ENCODE results near the gene C3orf49. TPM values are rescaled to one million over a fixed set of nuclear protein-coding genes. Genes with fewer than 3 reads are reported as not detected.

The C3orf49 gene, protein sequence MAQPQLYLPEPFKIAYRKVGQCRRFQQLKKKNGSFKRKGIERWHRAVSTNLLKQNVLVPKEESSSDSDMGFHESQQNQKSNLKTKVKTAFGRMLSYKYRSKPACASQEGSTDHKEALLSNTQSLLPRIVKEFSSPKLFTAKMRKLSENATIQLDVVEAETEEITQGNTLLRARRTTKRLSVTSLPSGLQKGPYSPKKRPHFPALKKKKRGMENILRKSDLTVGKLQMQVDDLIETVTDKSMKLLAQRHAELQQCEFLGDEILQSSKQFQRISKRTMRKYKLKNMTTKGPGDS
- total RNA-seq, result not detected

- TF ChIP-seq POLR2A (IDR thresholded peaks at IDR 0.05), result no peak
- TF ChIP-seq CTCF (IDR thresholded peaks at IDR 0.05), result no peak
- no peak within 1 kb of the TSS for H3K4me3 ChIP-seq (ENCODE audit: low read depth, poor library complexity, severe bottlenecking)
- DNase-seq (ENCODE audit: low spot score in 2 of 2), result no peak
- intact Hi-C loops (cut with DNase I; ENCODE audit: low total_unique reads), result loop anchor here (5.0 kb wide), 1 partner anchor 467 kb away; no protein-coding TSS in a partner anchor
- WGBS, 2 donors, result 95 to 96% methylated on average over 1 of the region's 1 CpG
These were observed at the start of gene C3orf49 for GRCh38 chr3:63819151-63819398. Gene C3orf49, plus strand, starts transcription at chr3:63819299. Its CDS starts 173 bp downstream, at chr3:63819472.

GRCh38 chr3:63774781-63775180 is 44.3 kb upstream of the C3orf49 start:
- TF ChIP-seq POLR2A (IDR thresholded peaks at IDR 0.05) (no peak), CTCF (IDR thresholded peaks at IDR 0.05) (no peak)
- 80 to 82% methylated on average over 5 of the region's 5 CpGs for WGBS, 2 donors
- no peak for DNase-seq (ENCODE audit: low spot score in 2 of 2)
- H3K4me3 ChIP-seq (ENCODE audit: low read depth, poor library complexity, severe bottlenecking), result no peak overlapping the region
- intact Hi-C loops (cut with DNase I; ENCODE audit: low total_unique reads), result no loop called here

GRCh38 chr3:63779227-63779626 is 39.9 kb upstream of the C3orf49 start:
- WGBS, 2 donors, result 88 to 89% methylated on average over 4 of the region's 4 CpGs

GRCh38 chr3:63791974-63792373 is 27.1 kb upstream of the C3orf49 start:
- 2 to 3% methylated on average over 1 of the region's 1 CpG for WGBS, 2 donors
- DNase-seq (ENCODE audit: low spot score in 2 of 2), result no peak
- intact Hi-C loops (cut with DNase I; ENCODE audit: low total_unique reads), result no loop called here
- TF ChIP-seq CTCF (IDR thresholded peaks at IDR 0.05) (no peak), POLR2A (IDR thresholded peaks at IDR 0.05) (no peak)
- no peak overlapping the region for H3K4me3 ChIP-seq (ENCODE audit: low read depth, poor library complexity, severe bottlenecking)

More at GRCh38 chr3:63779227-63779626, 39.9 kb upstream of the C3orf49 start:
- intact Hi-C loops (cut with DNase I; ENCODE audit: low total_unique reads), result no loop called here
- no peak for DNase-seq (ENCODE audit: low spot score in 2 of 2)
- no peak for TF ChIP-seq CTCF (IDR thresholded peaks at IDR 0.05)
- TF ChIP-seq POLR2A (IDR thresholded peaks at IDR 0.05), result no peak
- H3K4me3 ChIP-seq (ENCODE audit: low read depth, poor library complexity, severe bottlenecking), result no peak overlapping the region

DNA sequence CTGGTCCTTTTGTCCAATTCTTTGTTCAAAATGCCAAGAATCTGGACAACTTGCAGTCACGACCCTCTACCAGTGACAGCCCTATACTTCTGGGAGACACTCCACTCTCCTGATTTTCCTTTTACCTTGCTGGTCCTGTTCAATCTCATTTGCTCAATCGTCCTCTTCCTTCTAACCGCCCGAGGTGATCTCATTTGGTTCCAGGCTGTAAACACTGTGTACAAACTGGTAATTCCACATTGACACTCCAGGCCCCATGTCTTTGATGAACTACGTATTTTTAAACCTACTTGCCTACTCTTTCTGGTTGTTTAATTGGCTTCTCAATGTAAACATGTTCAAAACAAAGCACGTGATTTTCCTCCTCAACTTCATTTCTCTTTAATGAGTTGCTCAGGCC is 23.7 kb upstream of the C3orf49 start:
- WGBS, 2 donors, result 34 to 38% methylated on average over 6 of the region's 6 CpGs
- no peak overlapping the region for H3K4me3 ChIP-seq (ENCODE audit: low read depth, poor library complexity, severe bottlenecking)
- TF ChIP-seq CTCF (IDR thresholded peaks at IDR 0.05) (no peak), POLR2A (IDR thresholded peaks at IDR 0.05) (no peak)
- DNase-seq (ENCODE audit: low spot score in 2 of 2), result no peak
- intact Hi-C loops (cut with DNase I; ENCODE audit: low total_unique reads), result no loop called here

GRCh38 chr3:63798544-63798943 is 20.6 kb upstream of the C3orf49 start:
- no peak for TF ChIP-seq CTCF (IDR thresholded peaks at IDR 0.05)
- no peak for TF ChIP-seq POLR2A (IDR thresholded peaks at IDR 0.05)
- H3K4me3 ChIP-seq (ENCODE audit: low read depth, poor library complexity, severe bottlenecking), result no peak overlapping the region
- intact Hi-C loops (cut with DNase I; ENCODE audit: low total_unique reads), result no loop called here
- DNase-seq (ENCODE audit: low spot score in 2 of 2), result no peak
- WGBS, 2 donors, result 92 to 94% methylated on average over 2 of the region's 2 CpGs

All from lower leg skin (tissue), 4 donors.